Measurements from ENCODE around the gene SLC6A2.

Gene SLC6A2

GRCh38 chr16:55687802-55688201 lies 32.0 kb downstream of the SLC6A2 start:
- DNase-seq (ENCODE audit: low read depth): no peak
- TF ChIP-seq CTCF (IDR thresholded peaks at IDR 0.05; ENCODE audit: insufficient read depth, low read depth, low read length, missing control alignments): no peak
- no peak overlapping the region for H3K4me3 ChIP-seq (ENCODE audit: low read length)

GRCh38 chr16:55690841-55691240 lies 35.1 kb downstream of the SLC6A2 start:
- TF ChIP-seq CTCF (IDR thresholded peaks at IDR 0.05; ENCODE audit: insufficient read depth, low read depth, low read length, missing control alignments): no peak
- no peak overlapping the region for H3K4me3 ChIP-seq (ENCODE audit: low read length)
- no peak for DNase-seq (ENCODE audit: low read depth)

- no peak for DNase-seq (ENCODE audit: low read depth)
- no peak for TF ChIP-seq CTCF (IDR thresholded peaks at IDR 0.05; ENCODE audit: insufficient read depth, low read depth, low read length, missing control alignments)
These were observed 36.0 kb downstream of the SLC6A2 start for GRCh38 chr16:55691771-55692170.

GRCh38 chr16:55695595-55695994 lies 39.8 kb downstream of the SLC6A2 start:
- DNase-seq (ENCODE audit: low read depth): no peak
- H3K4me3 ChIP-seq (ENCODE audit: low read length): no peak overlapping the region
- TF ChIP-seq CTCF (IDR thresholded peaks at IDR 0.05; ENCODE audit: insufficient read depth, low read depth, low read length, missing control alignments): no peak

More at GRCh38 chr16:55691771-55692170, 36.0 kb downstream of the SLC6A2 start:
- H3K4me3 ChIP-seq (ENCODE audit: low read length): no peak overlapping the region

GRCh38 chr16:55697867-55698266 lies 42.1 kb downstream of the SLC6A2 start:
- no peak overlapping the region for H3K4me3 ChIP-seq (ENCODE audit: low read length)
- TF ChIP-seq CTCF (IDR thresholded peaks at IDR 0.05; ENCODE audit: insufficient read depth, low read depth, low read length, missing control alignments): no peak
- DNase-seq (ENCODE audit: low read depth): no peak

GRCh38 chr16:55698331-55698730 lies 42.5 kb downstream of the SLC6A2 start:
- TF ChIP-seq CTCF (IDR thresholded peaks at IDR 0.05; ENCODE audit: insufficient read depth, low read depth, low read length, missing control alignments): no peak

GRCh38 chr16:55698946-55699345 lies 43.2 kb downstream of the SLC6A2 start:
- TF ChIP-seq CTCF (IDR thresholded peaks at IDR 0.05; ENCODE audit: insufficient read depth, low read depth, low read length, missing control alignments): no peak
- H3K4me3 ChIP-seq (ENCODE audit: low read length): no peak overlapping the region
- no peak for DNase-seq (ENCODE audit: low read depth)

More at GRCh38 chr16:55698331-55698730, 42.5 kb downstream of the SLC6A2 start:
- DNase-seq (ENCODE audit: low read depth): no peak
- no peak overlapping the region for H3K4me3 ChIP-seq (ENCODE audit: low read length)

All from epithelial cell of esophagus (primary cell).